ENCODE results near the gene RASSF4.

DNA sequence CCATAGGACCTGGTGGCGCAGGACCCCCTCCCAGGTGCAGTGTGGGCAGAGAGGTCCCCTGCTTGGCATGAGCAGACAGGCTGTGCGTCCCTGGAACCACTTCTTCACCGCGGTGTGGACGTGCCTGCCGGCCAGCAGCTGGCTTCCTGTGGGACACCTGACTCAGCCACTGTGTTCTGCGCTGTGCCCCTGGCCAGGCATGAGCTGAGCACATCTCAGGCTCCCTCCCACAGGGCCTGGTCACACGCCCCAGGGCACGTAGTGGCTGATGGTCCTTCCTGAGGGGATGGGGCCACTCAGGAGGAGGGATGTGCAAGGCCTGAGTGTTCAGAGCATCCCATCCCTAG, 22.5 kb downstream of the RASSF4 start:
- TF ChIP-seq, protein P1, sequence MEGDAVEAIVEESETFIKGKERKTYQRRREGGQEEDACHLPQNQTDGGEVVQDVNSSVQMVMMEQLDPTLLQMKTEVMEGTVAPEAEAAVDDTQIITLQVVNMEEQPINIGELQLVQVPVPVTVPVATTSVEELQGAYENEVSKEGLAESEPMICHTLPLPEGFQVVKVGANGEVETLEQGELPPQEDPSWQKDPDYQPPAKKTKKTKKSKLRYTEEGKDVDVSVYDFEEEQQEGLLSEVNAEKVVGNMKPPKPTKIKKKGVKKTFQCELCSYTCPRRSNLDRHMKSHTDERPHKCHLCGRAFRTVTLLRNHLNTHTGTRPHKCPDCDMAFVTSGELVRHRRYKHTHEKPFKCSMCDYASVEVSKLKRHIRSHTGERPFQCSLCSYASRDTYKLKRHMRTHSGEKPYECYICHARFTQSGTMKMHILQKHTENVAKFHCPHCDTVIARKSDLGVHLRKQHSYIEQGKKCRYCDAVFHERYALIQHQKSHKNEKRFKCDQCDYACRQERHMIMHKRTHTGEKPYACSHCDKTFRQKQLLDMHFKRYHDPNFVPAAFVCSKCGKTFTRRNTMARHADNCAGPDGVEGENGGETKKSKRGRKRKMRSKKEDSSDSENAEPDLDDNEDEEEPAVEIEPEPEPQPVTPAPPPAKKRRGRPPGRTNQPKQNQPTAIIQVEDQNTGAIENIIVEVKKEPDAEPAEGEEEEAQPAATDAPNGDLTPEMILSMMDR (IDR thresholded peaks at IDR 0.05; ENCODE audit: insufficient read depth, low read depth, low read length) = no peak
- TF ChIP-seq EZH2 (IDR thresholded peaks at IDR 0.05; ENCODE audit: insufficient read depth, low read length) = no peak

All from astrocyte (in vitro differentiated cells and primary cell).